ENCODE results near the gene MACROD2.

DNA sequence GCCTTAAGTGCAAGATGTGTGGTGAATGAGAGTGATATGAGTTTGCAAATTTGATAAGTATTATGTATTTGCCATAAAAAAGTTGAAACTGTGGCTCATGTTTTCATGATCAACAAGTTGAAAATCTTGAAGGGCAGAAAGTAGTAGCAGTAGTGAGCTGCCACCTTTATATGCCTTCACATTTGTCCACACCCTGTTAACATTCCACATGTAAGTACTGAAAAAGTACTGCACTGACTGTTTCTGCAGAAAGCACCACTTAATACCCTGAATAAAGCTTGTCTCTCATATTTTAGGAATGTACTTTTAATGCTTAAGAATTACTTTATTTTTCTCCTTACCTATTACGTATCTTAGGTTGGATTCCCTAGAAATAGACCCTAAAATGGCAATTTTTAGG, 296.2 kb downstream of the MACROD2 start:
- no peak for TF ChIP-seq POLR2A (IDR thresholded peaks at IDR 0.05)
- TF ChIP-seq, protein P1, sequence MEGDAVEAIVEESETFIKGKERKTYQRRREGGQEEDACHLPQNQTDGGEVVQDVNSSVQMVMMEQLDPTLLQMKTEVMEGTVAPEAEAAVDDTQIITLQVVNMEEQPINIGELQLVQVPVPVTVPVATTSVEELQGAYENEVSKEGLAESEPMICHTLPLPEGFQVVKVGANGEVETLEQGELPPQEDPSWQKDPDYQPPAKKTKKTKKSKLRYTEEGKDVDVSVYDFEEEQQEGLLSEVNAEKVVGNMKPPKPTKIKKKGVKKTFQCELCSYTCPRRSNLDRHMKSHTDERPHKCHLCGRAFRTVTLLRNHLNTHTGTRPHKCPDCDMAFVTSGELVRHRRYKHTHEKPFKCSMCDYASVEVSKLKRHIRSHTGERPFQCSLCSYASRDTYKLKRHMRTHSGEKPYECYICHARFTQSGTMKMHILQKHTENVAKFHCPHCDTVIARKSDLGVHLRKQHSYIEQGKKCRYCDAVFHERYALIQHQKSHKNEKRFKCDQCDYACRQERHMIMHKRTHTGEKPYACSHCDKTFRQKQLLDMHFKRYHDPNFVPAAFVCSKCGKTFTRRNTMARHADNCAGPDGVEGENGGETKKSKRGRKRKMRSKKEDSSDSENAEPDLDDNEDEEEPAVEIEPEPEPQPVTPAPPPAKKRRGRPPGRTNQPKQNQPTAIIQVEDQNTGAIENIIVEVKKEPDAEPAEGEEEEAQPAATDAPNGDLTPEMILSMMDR (IDR thresholded peaks at IDR 0.05): no peak
